LoVo (cell line): ENCODE results near the gene TGFB2.

ENCODE experiments used
- DNase-seq: peaks from one replicate; pipeline ENCODE4 v3.0.0-alpha.2; 2016; ENCODE audit warnings: low spot score

TGFB2 gene

GRCh38 chr1:218488986-218489385 lies 143.8 kb downstream of the TGFB2 start:
- no peak for DNase-seq

- DNase-seq, result no peak
Observed at GRCh38 chr1:218490406-218490922, 145.3 kb downstream of the TGFB2 start.

GRCh38 chr1:218492874-218493273 lies 147.7 kb downstream of the TGFB2 start:
- no peak for DNase-seq

- DNase-seq, result no peak
Observed at GRCh38 chr1:218493986-218494385, 148.8 kb downstream of the TGFB2 start.
